ENCODE results near the gene SLF2.

SLF2 gene, protein sequence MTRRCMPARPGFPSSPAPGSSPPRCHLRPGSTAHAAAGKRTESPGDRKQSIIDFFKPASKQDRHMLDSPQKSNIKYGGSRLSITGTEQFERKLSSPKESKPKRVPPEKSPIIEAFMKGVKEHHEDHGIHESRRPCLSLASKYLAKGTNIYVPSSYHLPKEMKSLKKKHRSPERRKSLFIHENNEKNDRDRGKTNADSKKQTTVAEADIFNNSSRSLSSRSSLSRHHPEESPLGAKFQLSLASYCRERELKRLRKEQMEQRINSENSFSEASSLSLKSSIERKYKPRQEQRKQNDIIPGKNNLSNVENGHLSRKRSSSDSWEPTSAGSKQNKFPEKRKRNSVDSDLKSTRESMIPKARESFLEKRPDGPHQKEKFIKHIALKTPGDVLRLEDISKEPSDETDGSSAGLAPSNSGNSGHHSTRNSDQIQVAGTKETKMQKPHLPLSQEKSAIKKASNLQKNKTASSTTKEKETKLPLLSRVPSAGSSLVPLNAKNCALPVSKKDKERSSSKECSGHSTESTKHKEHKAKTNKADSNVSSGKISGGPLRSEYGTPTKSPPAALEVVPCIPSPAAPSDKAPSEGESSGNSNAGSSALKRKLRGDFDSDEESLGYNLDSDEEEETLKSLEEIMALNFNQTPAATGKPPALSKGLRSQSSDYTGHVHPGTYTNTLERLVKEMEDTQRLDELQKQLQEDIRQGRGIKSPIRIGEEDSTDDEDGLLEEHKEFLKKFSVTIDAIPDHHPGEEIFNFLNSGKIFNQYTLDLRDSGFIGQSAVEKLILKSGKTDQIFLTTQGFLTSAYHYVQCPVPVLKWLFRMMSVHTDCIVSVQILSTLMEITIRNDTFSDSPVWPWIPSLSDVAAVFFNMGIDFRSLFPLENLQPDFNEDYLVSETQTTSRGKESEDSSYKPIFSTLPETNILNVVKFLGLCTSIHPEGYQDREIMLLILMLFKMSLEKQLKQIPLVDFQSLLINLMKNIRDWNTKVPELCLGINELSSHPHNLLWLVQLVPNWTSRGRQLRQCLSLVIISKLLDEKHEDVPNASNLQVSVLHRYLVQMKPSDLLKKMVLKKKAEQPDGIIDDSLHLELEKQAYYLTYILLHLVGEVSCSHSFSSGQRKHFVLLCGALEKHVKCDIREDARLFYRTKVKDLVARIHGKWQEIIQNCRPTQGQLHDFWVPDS

GRCh38 chr10:100912605-100913469, at the start of gene SLF2:
SLF2 (plus strand) TSS chr10:100912963; CDS start chr10:100913111, 148 bp downstream.
- DNase-seq (ENCODE audit: low spot score): peak; percentile 96

DNA sequence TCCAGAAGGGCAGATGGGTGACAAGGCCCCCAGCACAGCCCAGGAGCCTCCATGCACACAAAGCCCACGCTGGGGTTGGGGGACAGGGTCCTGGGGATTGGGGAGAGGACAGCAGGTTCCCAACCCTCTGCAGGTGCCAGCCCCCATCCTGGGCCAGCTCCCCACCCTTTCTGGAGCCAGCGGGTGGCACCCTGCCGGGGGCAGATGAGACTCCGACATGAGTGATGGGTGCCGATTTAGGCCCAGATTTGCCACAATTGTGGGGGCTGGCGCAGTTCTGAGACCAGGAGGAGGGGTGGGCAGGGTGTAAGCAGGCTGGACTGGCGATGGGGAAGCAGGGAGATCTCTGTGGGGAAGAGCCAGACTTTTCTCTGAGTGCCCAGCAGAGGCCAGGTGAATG, 49.3 kb upstream of the SLF2 start:
- DNase-seq (ENCODE audit: low spot score): no peak

- no peak for DNase-seq (ENCODE audit: low spot score)
These were observed 48.5 kb upstream of the SLF2 start for GRCh38 chr10:100864036-100864885.

GRCh38 chr10:100864978-100865377, 47.8 kb upstream of the SLF2 start:
- DNase-seq (ENCODE audit: low spot score): no peak

DNA sequence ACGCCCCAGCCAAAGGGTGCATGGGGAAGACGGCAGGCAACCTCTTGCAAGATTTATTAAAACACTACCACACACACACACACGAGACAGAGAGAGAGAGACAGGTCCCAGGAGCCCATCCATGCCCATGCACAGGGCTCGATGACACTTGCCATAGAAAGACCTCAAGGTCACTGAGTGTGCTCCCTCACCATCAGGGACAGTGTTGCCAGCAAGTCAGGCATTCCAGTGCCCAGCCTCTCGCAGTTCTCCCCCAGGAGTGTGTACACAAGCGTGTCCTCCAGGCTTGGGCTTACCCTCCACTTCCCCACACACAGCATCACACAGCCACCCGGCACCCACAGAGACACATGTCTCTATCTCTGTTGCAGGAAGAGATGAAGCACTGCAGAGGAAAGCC, 46.8 kb upstream of the SLF2 start:
- no peak for DNase-seq (ENCODE audit: low spot score)

DNA sequence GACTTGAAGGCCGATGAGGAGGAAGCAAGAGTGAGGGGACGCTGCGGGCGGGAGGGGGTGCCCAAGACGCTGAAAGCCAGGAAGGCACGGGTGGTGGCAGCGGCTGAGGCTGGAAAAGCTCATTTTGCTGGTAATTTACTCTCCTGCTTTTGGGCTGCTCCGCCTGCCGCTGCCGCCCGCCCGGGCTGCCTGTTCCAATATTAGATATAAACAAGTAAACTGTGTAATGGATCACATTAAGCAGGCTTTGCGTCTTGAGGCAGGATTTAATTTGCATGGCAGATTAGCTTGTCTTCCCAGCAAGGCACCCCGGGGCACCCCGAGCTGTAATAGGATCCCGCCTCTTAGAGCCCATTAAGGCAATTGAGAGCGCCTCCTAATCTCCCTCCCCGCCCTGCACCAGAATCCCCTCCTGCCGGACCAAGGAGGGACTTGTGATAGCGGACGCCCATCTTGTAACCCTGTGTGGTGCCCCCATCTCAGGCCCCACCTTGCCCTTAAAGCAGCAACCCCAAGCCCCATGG, 46.1 kb upstream of the SLF2 start:
- DNase-seq (ENCODE audit: low spot score): no peak

DNA sequence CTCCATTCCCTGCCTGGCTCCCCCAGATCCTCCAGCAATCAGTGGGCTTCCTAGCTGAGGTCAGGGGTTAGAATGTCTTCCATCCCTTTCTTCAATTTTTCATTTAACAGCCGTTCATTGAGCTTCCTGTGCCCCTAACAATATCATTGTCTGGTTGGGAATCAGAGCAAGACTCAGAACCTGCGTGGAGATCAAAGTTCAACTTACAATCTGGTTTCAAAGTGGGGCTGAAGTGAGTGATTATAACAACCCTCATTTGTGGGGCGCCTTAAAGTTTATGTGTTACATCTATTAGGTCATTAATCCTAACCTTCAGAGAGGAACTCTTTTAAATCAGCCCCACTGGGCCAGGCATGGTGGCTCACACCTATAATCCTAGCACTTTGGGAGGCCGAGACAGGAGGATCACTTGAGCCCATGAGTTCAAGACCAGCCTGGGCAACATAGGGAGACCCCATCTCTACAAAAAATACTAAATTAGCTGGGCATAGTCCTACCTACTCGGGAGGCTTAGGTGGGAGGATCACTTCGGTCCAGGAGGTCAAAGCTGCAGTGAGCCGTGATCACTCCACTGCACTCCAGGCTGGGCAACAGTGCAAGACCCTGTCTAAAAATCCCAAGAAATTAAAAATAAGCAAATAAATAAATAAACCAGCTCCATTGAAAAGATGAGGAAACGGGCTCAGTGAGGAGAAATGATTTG, 45.4 kb upstream of the SLF2 start:
- no peak for DNase-seq (ENCODE audit: low spot score)

DNA sequence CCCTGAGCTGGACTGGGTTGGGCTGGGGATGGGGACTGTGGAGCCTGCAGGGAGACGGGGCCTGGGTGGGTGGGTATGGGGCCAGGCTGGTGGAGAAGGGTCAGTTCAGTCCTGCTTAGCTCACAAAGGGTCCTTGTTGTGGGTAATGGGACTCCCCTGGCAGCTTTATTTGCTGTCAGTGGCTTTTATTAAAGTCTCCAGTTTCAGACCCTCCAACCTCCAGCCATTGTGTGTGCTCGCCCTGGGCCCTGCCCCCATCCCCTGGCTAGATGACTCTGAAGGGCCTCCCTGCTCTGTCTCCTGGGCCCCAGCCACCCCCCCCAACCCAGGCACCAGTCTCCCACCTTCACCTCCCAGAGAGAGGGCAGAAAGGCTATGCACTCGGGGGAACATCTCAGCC, 44.4 kb upstream of the SLF2 start:
- no peak for DNase-seq (ENCODE audit: low spot score)

DNA sequence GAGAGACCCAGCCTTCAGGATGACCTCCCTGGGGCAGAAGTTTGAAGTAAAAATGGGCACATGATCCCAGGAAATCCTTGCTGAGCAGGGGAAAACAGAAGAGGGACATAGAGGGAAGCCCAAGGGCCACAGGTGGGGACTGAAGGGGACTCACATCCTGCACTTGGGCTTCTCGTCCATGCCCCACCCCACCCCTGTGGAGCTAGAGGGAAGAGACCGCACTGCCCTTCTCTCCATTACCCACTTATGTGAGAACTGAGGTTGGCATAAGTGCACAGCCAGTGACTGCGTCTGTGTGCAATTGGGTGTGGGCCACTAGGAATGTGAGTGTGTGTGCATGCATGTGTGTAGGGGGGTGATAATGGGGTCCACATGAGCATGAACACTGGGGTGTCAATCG, 43.4 kb upstream of the SLF2 start:
- DNase-seq (ENCODE audit: low spot score): no peak

DNA sequence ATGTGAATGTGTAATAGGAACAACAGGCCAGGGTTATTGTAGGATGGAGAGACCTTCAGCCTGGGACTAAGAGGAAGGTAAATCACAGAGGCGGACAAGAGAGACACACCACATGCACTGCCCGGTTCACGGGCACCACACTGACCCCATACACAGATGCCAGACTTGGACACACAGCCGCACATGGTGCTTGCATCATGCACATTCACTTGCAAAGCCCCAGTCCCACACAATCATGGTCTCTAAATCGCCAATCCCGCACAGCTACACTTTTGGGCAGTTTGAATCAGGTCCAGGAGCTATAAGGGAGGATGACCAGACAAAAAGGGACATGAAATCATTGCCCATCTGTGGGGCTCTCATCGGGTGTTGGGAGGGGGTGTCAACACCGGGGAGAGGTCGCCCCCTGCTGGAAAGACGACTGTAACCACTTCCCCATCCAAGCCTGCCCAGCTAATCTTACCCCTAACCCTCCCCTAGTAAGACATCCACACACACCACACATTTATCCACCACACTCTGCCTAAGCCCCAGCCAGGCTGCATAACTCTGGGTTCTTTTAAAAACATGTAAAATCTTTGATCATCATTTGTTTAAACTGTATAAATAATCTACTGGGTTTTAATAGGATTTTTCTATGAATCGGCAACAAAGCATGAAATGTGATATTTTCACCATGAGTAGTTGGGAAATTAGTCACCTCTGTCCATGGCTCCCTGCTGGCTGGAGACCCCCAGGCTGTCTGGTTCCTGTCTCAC, 40.5 kb upstream of the SLF2 start:
- peak; percentile 26 for DNase-seq (ENCODE audit: low spot score)

DNA sequence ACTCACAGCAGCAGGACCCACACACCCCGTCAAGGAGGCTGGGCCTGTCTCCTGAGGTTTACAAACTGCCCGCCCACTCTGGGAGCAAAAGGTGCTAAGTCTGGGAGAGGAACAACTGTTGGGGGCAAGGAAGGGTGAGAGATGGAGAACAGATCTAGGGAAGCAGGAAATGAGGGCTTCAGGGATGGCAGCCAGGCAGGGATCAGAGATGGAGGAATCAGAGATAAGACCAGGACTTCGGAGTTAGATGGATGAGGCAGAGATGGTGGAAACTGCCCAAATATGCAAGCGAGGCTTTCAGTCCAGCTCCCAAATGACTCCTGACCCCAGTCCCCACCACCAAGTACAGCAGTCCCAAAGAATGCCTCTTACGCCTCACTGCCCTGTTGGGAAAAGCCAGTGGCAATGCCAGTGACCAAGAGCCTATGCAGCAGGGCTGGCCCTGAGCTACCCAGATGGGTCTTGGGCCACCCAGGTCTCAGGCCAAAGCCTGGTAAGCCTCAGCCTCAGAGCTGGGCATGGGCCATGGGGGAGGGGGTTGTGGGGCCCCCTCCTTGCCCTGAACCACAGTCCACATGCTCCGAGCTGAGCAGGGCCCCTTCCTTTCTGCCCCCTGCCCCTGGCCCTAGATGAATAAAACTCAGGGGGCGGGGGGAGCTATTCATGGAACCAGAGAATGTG, 39.5 kb upstream of the SLF2 start:
- DNase-seq (ENCODE audit: low spot score): no peak

- DNase-seq (ENCODE audit: low spot score): no peak
These were observed 38.9 kb upstream of the SLF2 start for GRCh38 chr10:100873827-100874326.

DNA sequence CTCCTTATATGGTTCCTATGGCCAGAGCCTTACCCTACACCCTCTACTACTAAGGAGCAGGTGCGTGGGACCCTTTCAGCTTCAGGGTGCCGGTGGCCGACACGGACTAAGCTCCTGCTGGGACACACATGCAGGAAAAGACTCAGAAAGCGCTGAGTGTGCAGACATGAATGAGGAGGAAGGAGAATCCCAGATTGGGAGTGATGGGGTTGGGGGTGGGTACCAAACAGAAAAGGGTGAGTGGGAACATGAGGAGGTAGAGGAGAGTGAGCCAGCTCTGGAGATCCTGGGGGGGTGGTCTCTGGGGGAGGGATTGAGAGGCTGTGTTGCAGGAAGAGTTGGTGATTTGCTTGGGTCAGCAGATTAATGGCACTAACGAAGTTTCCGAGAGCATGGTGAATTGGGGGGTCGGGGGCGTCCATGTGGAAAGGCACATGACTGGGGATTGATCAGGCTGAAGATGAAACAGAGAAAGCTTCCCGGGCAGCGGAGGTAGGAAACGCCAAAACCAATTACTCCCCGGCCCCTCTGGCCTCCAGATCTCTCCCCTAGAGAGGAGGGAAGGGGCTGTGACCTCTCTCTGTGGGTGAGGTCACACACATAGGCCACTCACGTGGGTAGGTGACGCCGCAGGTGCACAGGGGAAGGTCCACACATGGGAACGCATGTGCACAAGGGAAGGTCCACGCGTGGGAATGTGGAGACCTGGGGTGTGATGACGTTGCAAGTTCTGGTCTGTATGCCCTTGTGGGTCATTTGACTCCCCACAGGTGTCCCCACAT, 37.9 kb upstream of the SLF2 start:
- no peak for DNase-seq (ENCODE audit: low spot score)

- DNase-seq (ENCODE audit: low spot score): no peak
These were observed 37.1 kb upstream of the SLF2 start for GRCh38 chr10:100875484-100876166.

DNA sequence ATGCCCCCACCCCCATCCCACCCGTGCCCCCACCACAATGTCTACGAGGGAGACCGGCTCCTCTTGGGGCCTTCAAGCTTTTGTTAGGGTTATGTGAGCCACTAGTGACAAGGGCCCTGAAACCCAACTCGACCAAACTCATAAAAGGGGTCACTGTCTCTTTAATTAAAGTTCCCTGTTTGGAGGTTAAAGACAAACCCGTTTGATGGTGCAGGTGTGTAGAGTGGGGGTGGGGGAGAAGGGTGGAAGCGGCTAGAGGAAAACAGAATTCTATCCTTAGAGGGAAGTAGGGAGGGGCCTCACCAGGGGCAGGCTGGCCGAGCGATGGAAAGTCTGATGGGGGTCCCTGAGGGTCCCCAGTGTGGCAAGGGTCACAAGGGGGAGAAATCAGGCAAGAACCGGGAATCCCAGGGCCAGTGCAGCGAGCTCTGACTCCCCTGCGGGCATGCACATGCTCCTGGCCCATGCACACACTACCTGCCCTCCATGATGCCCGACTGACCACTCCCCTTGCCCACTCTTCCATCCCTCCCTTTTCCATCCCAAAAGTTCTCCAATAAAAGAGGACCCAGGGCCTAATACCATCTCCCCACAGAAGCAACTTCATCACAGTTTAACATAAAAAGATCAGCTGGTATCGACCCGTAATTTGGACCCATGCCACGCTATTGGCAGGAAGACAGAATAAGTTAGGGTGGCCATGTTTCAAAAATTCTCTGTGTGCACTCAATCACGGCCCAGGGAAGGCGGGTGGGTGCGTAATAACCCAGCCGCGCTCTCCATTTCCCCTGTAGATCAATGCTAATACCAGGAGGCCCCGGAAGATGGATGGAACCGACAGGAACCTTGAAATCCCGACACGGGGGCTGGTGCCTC, 35.9 kb upstream of the SLF2 start:
- no peak for DNase-seq (ENCODE audit: low spot score)

GRCh38 chr10:100877461-100877850, 35.3 kb upstream of the SLF2 start:
- no peak for DNase-seq (ENCODE audit: low spot score)
